NCI-H82 treated with DMSO at 0.1 percent for 48 hours (cell line): ENCODE data around the gene CASS4.
A peak's percentile ranks its signal among the peaks of the same experiment; 100 is the strongest.
"Not testable (repeated sequence)": the region's sequence is repeated elsewhere in the genome, so short reads cannot be mapped to it uniquely, and the experiment has no call there.

ENCODE experiments used
- DNase-seq: peaks from one replicate; lab custom pipeline; 2025; ENCODE audit not compliant: unreplicated experiment; lab: John Stamatoyannopoulos, UW

Gene CASS4

DNA sequence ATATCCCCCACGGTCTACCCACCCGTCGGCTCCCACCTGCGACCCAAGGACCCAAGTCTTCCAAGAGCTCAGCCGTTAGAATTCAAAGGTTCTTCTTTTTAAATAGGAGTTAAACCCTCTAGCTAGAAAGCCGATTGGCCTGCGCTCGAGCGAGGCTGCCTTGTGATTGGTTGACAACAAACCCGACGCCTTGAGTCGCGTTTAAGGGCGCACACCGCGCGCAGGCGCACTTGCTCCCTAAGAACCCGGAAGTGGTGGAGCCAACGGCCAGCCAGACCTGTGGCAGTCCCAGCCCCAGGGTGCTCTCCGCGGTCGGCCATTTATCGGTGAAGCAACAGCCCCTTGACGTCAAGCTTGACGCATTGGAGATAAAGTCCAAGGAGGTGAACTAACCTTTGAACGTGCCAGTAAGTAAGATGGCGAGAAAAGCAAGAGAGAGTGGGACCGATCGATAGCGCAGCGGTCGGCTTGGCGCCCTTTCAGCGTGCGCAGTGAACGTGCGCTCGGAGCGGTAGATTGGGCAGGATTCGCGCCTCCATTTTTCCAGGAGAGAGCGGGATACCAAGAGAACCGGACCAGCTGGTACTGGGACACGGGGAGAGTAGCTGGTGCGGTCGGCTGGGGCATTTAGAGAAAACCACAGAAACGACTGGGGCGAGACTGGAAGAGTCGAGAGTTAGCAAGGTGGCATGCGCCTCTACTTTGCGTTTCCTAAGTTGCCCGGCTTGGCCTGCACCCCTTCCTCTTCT lies 19.8 kb upstream of the CASS4 start, which contains the start of the genes AURKA and CSTF1:
AURKA (minus strand) TSS at position 84 of the 749 bp plus-strand sequence. CDS start 4,018 bp downstream, outside the sequence.
CSTF1 (plus strand) TSS at position 514 of the 749 bp plus-strand sequence. CDS start 2,908 bp downstream, outside the sequence.
- DNase-seq: peak; percentile 92

DNA sequence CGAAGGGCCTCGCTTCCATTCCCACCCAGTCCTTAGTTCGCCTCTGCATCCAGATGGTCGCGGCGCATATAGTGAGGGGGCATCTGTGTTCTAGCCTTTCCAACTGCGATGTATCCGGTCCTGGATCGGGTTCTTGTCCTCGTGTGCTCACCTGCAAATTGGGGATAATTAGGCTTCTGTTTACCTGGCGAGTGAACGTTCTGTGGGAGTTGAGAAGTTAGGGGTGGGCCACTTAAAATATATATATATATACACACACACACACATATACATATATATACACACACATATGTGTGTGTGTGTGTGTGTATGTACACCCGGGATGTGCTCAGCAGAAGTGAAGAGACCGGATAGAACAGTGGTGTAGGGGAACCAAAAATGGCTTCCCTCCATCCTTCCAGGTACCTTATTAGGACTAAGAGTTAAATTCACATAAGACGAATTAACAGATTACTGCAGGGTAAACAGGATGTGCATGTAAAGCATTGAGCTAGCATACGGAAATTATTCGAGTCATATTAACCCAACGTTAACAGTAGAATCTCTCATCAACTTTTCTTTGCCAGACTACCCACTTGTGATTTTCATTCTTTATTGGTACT lies 19.1 kb upstream of the CASS4 start:
- no peak for DNase-seq

DNA sequence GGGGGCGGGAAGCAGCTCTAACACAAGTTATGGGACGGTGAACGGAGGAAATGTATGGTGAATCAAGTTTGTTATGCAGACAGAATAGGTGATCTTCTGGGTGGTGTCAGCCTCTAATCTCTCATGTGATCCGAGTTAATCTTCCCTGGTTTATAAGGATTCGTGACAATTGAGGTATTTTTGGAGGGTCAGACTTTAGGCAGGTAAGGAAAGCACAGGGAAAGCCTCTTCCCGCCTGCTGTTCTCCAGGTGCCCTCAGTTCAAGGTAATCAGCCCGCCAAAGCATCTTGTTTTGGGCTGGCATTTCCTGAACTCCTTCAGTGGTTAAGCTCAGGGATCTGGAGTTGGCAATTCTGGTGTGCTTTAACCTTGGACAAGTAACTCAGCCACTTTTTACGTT lies 18.4 kb upstream of the CASS4 start:
- DNase-seq: no peak

DNA sequence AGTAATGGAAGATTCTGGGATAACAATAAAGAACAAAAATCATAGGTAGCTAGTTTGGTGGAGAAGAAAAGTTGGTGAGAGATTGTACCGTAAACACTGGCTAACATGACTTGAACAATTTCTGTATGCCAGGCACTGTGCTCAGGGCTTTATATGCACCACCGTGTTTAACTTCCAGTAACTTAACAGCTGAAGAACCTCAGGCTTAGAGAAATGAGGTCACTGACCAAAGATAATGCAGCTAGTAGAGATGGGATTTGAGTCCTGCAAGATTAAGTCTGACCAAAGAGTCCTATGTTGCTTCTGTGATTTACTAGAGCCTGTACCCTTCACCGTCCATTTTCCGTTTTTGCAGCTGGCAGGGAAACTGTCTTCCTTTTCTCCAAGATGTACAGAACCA lies 16.9 kb upstream of the CASS4 start:
- DNase-seq: no peak

DNA sequence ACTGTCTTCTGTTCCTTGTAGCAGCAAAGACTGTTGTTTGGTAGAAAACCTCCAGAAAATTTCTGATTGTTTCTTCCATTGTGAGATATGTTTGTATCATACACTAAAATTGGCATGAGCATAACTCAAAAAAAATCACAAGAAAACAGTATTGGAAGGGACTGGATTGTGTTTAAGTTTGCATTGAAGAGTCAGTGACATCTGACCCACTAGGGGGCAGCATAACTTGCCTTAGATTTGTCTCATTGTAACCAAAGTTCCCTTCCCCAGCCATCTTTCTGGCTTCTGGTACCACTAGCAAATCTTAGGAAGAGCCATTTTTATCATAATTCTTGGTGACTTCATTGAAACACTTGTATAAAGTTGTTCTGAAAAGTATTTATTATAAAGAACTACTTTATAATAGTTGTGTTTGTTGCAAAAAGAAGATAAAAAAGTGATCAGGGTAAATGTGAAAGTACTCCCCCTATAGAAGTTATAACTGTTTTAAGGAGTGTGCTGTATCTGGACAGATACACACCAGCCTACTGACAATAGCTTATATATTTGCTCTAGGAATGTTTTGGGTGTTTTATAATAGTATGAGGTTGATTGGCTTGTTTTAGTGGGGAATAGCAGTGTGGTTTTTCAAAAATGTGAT lies 11.9 kb upstream of the CASS4 start:
- peak; percentile 3 for DNase-seq

DNA sequence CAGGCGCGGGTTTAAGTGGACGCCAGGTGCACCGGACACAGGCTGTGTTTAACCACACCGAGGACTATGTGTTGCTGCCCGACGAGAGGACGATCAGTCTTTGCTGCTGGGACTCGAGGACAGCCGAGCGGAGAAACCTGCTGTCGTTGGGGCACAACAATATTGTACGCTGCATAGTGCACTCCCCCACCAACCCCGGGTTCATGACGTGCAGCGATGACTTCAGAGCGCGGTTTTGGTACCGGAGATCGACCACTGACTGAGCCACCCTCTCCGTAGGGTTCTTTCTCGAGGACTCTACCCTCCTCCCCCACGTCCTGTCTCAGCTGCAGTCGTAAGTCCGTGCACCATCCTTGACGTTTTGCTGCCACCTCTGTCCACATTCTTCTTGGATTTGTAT lies 8.6 kb upstream of the CASS4 start:
- no peak for DNase-seq

DNA sequence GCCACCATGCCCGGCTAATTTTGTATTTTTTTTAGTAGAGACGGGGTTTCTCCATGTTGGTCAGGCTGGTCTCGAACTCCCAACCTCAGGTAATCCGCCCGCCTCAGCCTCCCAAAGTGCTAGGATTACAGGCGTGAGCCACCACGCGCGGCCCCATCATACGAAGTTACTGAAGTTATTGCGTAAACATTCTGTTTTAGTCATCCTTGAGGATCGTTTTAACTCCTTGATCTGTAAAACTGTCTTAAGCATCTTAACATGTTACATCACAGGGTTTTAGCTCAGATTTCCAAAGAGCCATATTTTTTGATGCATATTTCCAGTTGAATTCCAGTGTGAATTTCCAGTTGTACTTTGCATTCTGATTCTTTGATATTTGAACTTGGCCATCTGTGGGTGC lies 6.7 kb upstream of the CASS4 start:
- not testable (repeated sequence) for DNase-seq

DNA sequence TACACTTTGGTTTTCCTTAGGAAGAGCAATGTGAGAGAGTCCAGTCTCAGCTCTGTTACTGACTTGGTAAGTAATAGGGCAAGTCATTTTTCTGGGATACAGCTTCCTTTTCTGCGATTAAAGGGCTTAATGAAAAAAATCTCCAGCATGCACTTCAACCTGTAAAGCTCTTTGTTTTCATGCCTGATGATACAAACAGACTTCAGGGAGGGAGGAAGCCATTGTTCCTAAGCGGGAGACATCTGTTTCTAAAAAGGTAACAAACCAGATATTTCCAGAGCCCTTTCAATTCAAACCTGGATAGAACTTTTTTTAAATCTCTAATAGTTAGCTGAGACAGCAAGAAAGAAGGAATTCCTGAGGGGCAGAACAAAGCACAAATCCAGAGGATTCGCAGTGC lies 5.2 kb upstream of the CASS4 start:
- no peak for DNase-seq

DNA sequence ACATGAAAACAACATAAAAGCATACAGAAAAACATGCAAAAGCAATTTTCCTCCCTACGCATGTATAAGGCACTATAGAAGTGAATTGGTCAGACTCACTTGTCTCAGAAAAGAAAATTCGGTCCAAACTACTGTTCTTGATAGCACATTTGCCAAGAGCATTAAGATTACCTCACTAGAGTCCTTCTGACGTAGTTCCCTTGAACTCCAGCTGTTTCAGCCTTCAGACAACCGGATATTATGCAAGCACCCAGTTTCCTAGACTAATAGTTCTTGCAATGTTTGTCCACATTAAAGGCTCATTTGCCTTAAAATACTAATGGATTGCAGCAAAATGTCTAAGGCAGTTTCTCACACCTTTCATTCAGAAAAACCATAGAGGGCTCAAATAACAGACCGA lies 2.5 kb upstream of the CASS4 start:
- DNase-seq: no peak

DNA sequence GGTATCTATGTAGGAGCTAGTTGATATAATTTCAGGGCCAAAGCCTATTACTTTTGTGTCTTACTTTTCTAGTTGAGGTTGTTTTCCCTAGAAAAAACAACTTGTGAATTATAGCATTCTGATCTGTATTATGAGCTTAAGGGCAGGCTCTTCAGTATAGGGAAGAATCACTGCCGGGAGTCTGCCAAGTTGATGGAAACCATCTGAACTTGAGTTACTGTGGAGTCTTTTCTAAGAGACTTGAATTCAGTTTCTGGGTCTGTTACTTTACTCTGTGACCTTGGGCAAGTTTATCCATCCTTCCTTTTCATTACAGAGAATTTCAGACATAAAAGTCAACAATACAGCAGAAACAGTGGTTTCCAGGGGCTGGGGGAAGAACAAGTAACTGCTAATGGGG lies 2.1 kb upstream of the CASS4 start:
- DNase-seq: no peak

DNA sequence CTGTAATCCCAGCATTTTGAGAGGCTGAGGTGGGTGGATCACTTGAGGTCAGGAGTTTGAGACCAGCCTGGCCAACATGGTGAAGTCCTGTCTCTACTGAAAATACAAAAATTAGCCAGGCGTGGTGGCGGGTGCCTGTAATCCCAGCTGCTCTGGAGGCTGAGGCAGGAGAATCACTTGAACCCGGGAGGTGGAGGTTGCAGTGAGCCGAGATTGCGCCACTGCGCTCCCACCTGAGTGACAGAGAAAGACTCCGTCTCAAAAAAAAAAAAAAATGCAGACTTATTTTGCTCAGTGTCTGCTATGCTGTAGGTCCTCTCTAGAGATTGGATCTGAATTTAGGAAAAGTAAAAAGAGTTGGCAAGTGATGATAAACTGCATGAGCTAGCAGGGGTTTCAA lies 773 bp upstream of the CASS4 start:
- not testable (repeated sequence) for DNase-seq

DNA sequence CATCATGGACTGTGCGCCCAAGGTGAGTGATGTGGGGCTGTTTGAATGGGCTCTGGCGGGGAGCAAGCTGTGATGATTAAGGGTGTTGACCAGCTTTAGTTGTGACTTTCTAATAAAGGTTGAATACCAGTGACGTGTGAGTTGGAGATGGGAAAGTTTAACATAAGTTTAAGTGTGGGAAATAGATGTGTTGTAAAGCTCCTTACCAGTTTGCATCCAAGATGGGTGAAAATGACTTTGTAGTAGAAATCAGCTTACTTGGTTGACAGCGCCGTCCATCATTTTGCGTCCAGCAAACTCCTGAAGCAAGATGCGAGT lies 372 bp downstream of the CASS4 start:
- no peak for DNase-seq

DNA sequence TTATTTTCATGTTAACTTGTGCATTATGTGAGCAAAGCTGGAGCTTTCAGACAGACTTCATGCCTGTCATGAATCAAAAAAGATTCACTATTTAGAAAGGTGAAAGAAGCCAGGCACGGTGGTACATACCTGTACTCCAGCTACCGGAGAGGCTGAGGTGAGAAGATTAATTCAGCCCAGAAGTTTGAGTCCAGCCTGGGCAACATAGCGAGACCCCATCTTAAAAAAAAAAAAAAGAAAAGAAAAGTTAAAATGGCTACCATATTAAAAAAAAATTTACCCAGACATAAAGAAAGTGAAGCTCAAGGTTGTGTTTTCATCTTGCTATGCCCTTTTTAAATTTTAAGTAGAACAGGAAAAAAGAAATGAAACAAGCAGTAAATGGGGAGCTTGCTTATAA lies 889 bp downstream of the CASS4 start:
- no peak for DNase-seq

DNA sequence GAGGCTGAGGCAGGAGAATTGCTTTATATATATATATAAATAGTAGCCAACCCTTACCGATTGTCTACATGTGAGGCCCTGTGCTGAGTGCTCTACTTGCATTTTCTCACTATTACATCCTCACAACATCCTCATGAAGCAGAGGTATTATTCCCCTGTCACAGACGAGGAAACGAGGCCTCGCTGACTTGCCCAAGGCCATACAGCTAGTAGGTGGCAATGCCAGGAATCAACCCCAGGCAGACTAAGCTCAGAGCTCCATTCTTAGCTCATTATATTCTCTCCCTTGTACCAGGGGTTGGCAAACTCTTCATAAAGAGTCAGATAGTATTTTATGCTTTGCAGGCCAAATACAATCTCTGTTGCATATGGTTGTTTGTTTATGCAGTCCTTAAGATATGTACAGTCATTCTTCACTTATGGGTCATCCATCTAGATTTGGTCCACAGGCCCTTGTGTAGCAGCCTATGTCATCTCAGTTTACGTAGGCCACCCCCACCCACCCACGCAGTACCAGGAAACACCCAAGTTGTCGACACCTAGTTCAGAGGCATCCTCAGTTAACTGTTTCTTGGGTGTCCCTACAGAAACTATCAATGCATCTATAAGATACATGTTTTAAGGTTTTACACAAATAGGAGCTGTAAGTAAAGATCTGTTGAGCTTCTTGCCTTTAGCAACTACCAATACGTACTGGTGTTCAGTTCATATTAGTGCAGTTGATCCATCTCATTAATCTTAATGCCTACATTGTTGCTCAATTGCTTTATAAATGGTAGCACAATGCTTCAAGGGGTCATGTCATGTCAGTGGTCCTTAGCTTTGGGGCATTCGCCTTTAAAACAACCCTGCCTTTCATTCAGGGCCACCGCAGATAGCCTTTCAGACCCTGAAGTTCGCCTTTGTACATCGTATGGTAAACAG lies 3.0 kb downstream of the CASS4 start:
- no peak for DNase-seq

DNA sequence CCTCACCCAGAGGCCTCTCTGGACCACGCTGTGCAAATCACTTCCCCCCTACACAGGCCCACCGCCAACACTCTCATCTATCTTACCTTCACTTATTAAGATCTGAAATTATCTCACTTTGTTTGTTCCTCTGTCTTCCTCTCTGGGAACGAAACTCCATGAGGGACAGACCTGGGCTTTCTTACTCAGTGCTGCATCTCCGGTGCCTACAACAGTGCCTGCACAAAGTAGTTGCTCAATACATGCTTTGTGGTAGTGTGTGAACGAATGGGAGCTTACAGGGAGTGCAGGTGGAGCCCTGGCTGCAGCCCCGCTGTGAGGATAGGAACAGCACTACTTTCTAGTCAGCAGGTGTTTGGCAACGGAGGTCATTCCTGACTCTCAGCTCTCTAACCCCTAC lies 5.3 kb downstream of the CASS4 start:
- no peak for DNase-seq

DNA sequence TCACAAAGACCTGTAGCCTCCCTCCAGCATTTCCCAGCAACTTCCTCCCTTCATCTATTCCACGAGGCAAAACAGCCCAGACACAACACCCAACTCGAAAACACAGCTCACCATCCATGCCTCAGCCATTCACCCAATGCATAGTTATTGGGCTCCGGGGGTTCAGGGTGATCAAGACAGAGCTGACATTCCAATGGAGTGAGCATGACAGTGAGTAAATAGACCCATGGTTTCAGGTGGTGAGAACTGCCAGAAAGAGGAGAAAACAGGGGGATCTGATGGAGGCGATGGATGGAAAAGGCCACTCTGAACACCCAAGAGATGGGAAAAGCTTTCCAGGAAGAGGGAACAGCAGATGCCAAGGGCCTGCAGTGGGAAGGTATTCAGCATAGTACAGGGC lies 5.9 kb downstream of the CASS4 start:
- DNase-seq: no peak

DNA sequence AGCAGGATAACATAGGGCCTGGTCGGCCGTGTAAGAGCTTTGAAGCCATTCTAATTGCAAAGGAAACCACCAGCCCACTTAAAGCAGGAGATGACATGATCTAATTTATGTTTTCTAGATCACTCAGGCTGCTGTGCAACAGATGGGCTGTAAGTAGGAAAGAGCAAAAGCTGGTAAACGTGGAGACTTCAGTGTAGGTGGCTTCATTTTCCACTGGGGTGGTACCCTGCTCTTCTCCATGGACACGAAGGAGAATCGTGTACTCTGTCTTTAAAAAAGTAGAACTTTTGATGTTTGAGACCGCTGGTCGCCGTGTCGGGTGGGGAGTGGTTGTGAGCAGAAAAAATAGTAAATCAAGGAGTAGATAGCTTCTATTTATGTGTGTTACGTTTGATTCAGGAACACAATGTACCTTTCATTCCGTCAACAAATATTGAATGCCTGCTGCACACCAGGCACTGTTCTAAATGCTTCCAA lies 6.4 kb downstream of the CASS4 start:
- peak; percentile 1 for DNase-seq

DNA sequence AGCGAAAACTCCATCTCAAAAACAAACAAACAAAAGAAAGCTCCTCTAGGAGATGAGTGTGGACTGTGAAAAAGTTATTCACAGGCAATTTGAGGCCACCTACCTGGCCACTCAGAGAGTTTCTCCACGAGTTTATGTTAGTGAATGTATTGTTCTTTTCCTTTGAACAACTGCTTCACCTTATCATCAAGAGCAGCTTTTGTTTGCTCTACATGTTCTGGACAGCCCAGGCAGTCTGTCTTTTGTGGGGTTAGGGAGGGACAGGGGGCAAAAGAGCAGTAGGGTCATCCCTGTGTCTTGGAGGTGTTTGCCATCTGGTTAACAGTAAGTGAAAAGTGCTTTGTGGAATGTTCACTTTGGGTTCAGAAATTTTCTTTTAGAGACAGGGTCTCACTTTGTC lies 8.0 kb downstream of the CASS4 start:
- no peak for DNase-seq

DNA sequence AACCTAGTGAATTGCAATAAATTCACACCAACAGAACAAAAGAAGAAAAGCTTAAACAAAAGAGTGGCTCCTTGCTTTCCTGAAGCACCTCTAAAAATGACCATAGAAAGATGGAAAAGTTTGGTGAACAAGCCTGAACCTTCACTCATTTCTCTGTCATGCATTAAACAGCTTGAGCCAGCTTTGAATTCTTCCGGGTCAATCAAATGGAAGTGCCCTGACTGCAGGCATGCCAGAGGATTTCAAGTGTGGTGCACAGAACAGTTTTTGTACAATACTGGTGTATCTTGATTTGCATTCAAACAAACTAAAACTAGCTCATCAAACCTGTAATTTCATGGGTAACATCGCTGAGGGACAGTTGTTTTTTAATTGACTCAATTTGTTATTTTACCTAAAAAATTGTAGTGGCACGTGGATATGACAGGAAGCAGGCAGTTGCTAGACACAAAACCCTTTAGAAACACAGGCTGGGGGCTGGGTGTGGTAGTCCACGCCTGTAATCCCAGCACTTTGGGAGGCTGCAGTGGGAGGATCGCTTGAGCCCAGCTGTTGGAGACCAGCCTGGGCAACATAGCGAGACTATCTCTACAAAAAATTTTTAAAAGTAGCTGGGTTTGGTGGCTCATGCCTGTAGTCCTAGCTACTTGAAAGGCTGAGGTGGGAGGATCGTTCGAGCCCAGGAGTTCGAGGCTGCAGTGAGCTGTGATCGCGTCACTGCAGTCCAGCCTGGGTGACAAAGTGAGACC lies 9.1 kb downstream of the CASS4 start:
- DNase-seq: no peak

DNA sequence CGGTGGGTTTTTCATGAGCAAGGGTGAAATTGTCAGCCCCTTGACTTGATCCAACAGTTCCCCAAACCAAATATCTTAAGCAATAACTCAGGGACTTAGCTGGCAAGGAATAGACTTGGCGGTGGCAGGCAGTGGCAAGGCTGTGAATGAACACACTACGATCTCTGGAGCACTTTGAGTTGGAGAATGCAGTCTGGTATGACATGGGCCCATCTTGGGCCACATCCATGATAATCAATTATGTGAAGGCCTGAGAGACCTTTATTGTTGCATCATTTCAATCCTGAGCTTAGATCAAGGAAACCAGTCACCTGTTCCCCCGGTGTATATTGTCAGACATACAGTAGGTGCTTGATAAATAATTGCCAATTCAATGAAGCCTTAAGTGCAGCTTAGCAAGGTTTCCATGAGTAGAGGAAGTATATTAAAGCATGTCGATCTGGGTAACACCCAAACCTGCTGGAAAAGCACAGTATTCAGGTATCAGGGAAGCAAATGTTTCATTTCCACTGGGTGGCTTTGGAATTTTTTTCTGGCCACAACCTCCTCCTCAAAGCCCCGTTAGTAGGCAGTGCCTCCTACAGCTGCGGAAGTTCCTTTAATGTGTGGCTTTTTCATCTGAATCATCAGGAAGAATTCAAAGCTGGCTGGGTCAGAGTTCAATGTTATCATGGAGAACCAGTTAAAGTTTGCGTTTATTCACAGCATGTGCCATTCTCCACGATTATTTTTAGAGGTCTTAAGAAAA lies 10.2 kb downstream of the CASS4 start:
- no peak for DNase-seq
